SK-N-SH (cell line): ENCODE measurements around the gene PGBD2. TPM values are rescaled to one million over a fixed set of nuclear protein-coding genes. Genes with fewer than 3 reads are reported as not detected.

ENCODE experiments used
- CTCF ChIA-PET: fragments of 300-600, 350-600 bp; formaldehyde crosslinking; extraction: SDS; loops from one replicate; lab custom pipeline; 2021; lab: Yijun Ruan, JAX
- POLR2A ChIA-PET: fragments of 350-600 bp; sonication (Branson Sonifier 250); formaldehyde crosslinking; extraction: SDS; loops from one replicate; lab custom pipeline; 2020; ENCODE audit warnings: antibody characterized with exemption, inconsistent platforms; lab: Yijun Ruan, JAX
- DNase-seq: peaks from one replicate; pipeline ENCODE4 v3.0.0; 2012
- H2AFZ ChIP-seq: fragments of 200-600 bp; sonication (generic); 2 replicates; pipeline ENCODE4 v1.8.1; 2016; ENCODE audit warnings: antibody characterized with exemption, mild to moderate bottlenecking, low read depth
- H3F3A ChIP-seq: fragments of 200-600 bp; sonication (generic); replicated peaks from 2 replicates; pipeline ENCODE3; 2016; ENCODE audit warnings: antibody characterized with exemption, mild to moderate bottlenecking; ENCODE audit not compliant: insufficient read depth
- H3K27ac ChIP-seq, 2 experiments: fragments of 200-500 bp in 1 of 2; fragments of 200-600 bp in 1 of 2; sonication (Bioruptor generic) in 1 of 2; sonication (generic), shearing (Covaris generic) in 1 of 2; 2 replicates each; pipeline versions ENCODE4 v1.5.1 to v1.6.1; 2014 to 2016; ENCODE audit warnings: low read depth in 2 of 2, inconsistent platforms in 1 of 2, low read length in 1 of 2, mild to moderate bottlenecking in 1 of 2, mixed read lengths in 1 of 2
- H3K27me3 ChIP-seq: fragments of 200-600 bp; sonication (generic), shearing (Covaris generic); 2 replicates; pipeline ENCODE4 v1.6.1; 2016; ENCODE audit warnings: mixed run types; ENCODE audit not compliant: insufficient read depth
- H3K36me3 ChIP-seq, 2 experiments: fragments of 200-500 bp in 1 of 2; fragments of 200-600 bp in 1 of 2; sonication (Bioruptor generic) in 1 of 2; sonication (generic) in 1 of 2; replicated peaks in 1 of 2; 2 replicates each; pipeline versions ENCODE3 to v1.5.1; 2014 to 2016; ENCODE audit warnings: low read length in 1 of 2, mild to moderate bottlenecking in 1 of 2; ENCODE audit not compliant: insufficient read depth in 2 of 2, control insufficient read depth in 1 of 2
- H3K4me1 ChIP-seq, 2 experiments: fragments of 200-500 bp in 1 of 2; fragments of 200-600 bp in 1 of 2; sonication (Bioruptor generic) in 1 of 2; sonication (generic), shearing (Covaris generic) in 1 of 2; 2 replicates each; pipeline versions ENCODE4 v1.5.1 to v1.6.1; 2014 to 2016; ENCODE audit warnings: low read depth in 1 of 2, low read length in 1 of 2, mixed run types in 1 of 2; ENCODE audit not compliant: insufficient read depth in 2 of 2, control insufficient read depth in 1 of 2
- H3K4me2 ChIP-seq: fragments of 200-600 bp; sonication (generic), shearing (Covaris generic); 2 replicates; pipeline ENCODE4 v1.6.1; 2017; ENCODE audit warnings: mixed run types
- H3K4me3 ChIP-seq, 2 experiments: fragments of 200-500 bp in 1 of 2; fragments of 200-600 bp in 1 of 2; sonication (Bioruptor generic) in 1 of 2; sonication (generic), shearing (Covaris generic) in 1 of 2; 2 replicates each; pipeline versions ENCODE4 v1.5.1 to v1.8.1; 2014 to 2016; ENCODE audit warnings: low read depth in 2 of 2, inconsistent platforms in 1 of 2, low read length in 1 of 2, mild to moderate bottlenecking in 1 of 2, mixed read lengths in 1 of 2, moderate library complexity in 1 of 2
- H3K79me2 ChIP-seq: fragments of 200-600 bp; sonication (generic); 2 replicates; pipeline ENCODE4 v1.8.1; 2017; ENCODE audit warnings: mild to moderate bottlenecking; ENCODE audit not compliant: insufficient read depth
- H3K9ac ChIP-seq: fragments of 200-600 bp; sonication (generic); 2 replicates; pipeline ENCODE4 v1.6.1; 2017; ENCODE audit warnings: mixed run types
- H3K9me2 ChIP-seq: fragments of 200-600 bp; sonication (generic); 2 replicates; pipeline ENCODE4 v1.6.1; 2017; ENCODE audit warnings: mixed run types
- H3K9me3 ChIP-seq: fragments of 200-600 bp; sonication (generic); 2 replicates; pipeline ENCODE4 v1.6.1; 2017; ENCODE audit warnings: mixed run types, mild to moderate bottlenecking, moderate library complexity
- H4K20me1 ChIP-seq: fragments of 200-600 bp; sonication (generic); 2 replicates; pipeline ENCODE4 v1.6.1; 2017; ENCODE audit warnings: mild to moderate bottlenecking, mixed run types; ENCODE audit not compliant: insufficient read depth
- CHD2 ChIP-seq: fragments of 150-350 bp; IDR thresholded peaks from 2 replicates; pipeline ENCODE4 v1.6.1; 2018; ENCODE audit warnings: low read length; ENCODE audit not compliant: partially characterized antibody
- FOXJ3 ChIP-seq: sonication (generic); formaldehyde crosslinking; IDR thresholded peaks from 2 replicates; pipeline ENCODE4 v1.5.1; 2020; ENCODE audit warnings: mild to moderate bottlenecking, missing genetic modification reagents
- FOXM1 ChIP-seq: IDR thresholded peaks from 2 replicates; pipeline ENCODE4 v1.4.0; 2012; ENCODE audit warnings: low read depth, mild to moderate bottlenecking
- GABPA ChIP-seq: IDR thresholded peaks from 2 replicates; pipeline ENCODE4 v1.4.0; 2012; ENCODE audit warnings: low read depth, mild to moderate bottlenecking
- GATA2 ChIP-seq: sonication (generic); formaldehyde crosslinking; IDR thresholded peaks from 2 replicates; pipeline ENCODE4 v1.5.0; 2020; ENCODE audit warnings: mild to moderate bottlenecking, missing genetic modification reagents
- JUND ChIP-seq: IDR thresholded peaks from 2 replicates; pipeline ENCODE4 v1.4.0; 2012
- MEF2A ChIP-seq: IDR thresholded peaks from 2 replicates; pipeline ENCODE4 v1.4.0; 2012; ENCODE audit warnings: low read depth, borderline replicate concordance
- NFIC ChIP-seq: IDR thresholded peaks from 2 replicates; pipeline ENCODE4 v1.4.0; 2012; ENCODE audit warnings: borderline replicate concordance
- RAD21 ChIP-seq: IDR thresholded peaks from 2 replicates; pipeline ENCODE4 v1.6.1; 2012; ENCODE audit warnings: mild to moderate bottlenecking, low read length
- REST ChIP-seq: IDR thresholded peaks from 2 replicates; pipeline ENCODE4 v1.6.1; 2012; ENCODE audit warnings: mild to moderate bottlenecking, low read depth, low read length, moderate library complexity
- RXRA ChIP-seq: IDR thresholded peaks from 2 replicates; pipeline ENCODE4 v1.4.0; 2012; ENCODE audit warnings: low read depth, mild to moderate bottlenecking, borderline replicate concordance
- SIN3A ChIP-seq: IDR thresholded peaks from 2 replicates; pipeline ENCODE4 v1.6.1; 2012; ENCODE audit warnings: low read depth, mild to moderate bottlenecking, low read length, moderate library complexity, borderline replicate concordance
- SMC3 ChIP-seq: IDR thresholded peaks from 2 replicates; pipeline ENCODE4 v1.6.1; 2012; ENCODE audit warnings: low read depth, low read length, improper control_type of control experiment
- TCF12 ChIP-seq: IDR thresholded peaks from 2 replicates; pipeline ENCODE4 v1.4.0; 2012
- TEAD4 ChIP-seq: IDR thresholded peaks from 2 replicates; pipeline ENCODE4 v1.4.0; 2012; ENCODE audit warnings: mild to moderate bottlenecking, borderline replicate concordance; ENCODE audit not compliant: insufficient read depth
- USF2 ChIP-seq: fragments of 150-350 bp; IDR thresholded peaks from 2 replicates; pipeline ENCODE4 v1.6.1; 2017; ENCODE audit warnings: antibody characterized with exemption, low read length, low read depth, borderline replicate concordance
- WGBS: methylation state at CpG from one replicate; pipeline ENCODE4 v1.1.6; 2017; ENCODE audit warnings: low lambda C conversion rate; 5-methylcytosine and 5-hydroxymethylcytosine counted together
- polyA plus RNA-seq, 3 experiments: library from polyadenylated mRNA; depleted of rRNA; stranded (reverse); fragments of >200 nt; gene quantifications; 2 replicates each; pipeline ENCODE4 v1.2.3, GENCODE V29; 2012
- TF ChIP-seq, protein P1 (sequence below): fragments of 200-600 bp; sonication (generic); IDR thresholded peaks from 2 replicates; pipeline ENCODE4 v1.6.1; 2017; ENCODE audit warnings: antibody characterized with exemption, mild to moderate bottlenecking, moderate library complexity

Gene PGBD2
- polyA plus RNA-seq, 1 of the 3 experiments (the other 2 are of a cell fraction): 6.4 TPM

GRCh38 chr1:248873409-248873992 lies 32.5 kb upstream of the PGBD2 start (continued):
- no peak for TF ChIP-seq JUND
- no peak for TF ChIP-seq MEF2A
- TF ChIP-seq FOXM1: no peak
- no peak for TF ChIP-seq RAD21
- peak; percentile 6; the same call in 1 of the 2 replicates for TF ChIP-seq NFIC
- TF ChIP-seq REST: 0 out of 2 replicates have a peak, but pooled peaks have one; percentile 12
- TF ChIP-seq SIN3A: peak; percentile 37; the same call in 1 of the 2 replicates
- 0 out of 2 replicates have a peak, but pooled peaks have one; percentile 7 for TF ChIP-seq GABPA

- Histone ChIP-seq H3K36me3 (no peaks in the 10 kb centered on the region), H3K4me2 (peak overlapping the region; percentile 95; the same call in 1 of the 2 replicates), H3K79me2 (no peaks in the 10 kb centered on the region), H3K4me3 (peak overlapping the region; percentile 77 to 99), H3F3A (peaks cover 35% of the 10 kb centered on the region), H3K9me3 (no peaks in the 10 kb centered on the region), H3K9me2 (no peaks in the 10 kb centered on the region), H2AFZ (no peak overlapping the region), H4K20me1 (no peaks in the 10 kb centered on the region; the same call in 1 of the 2 replicates), H3K27me3 (no peaks in the 10 kb centered on the region), H3K4me1 (peaks cover 0 to 5% of the 10 kb centered on the region in 2 experiments; a peak in 2 of 4 replicates), H3K9ac (peak overlapping the region; percentile 97; the same call in 1 of the 2 replicates), H3K27ac (peak overlapping the region; percentile 86 to 99)
- POLR2A ChIA-PET: interaction anchor here (1.2 to 3.1 kb wide), 4 partner anchors 11 to 48 kb away, joined by 3 to 18 read pairs (median 7); partner anchors contain the start of genes SH3BP5L, ZNF672 and ZNF692
- peak; percentile 67 for DNase-seq
- CTCF ChIA-PET: interaction anchor here (0.8 to 4.3 kb wide), 6 partner anchors 8 to 52 kb away, joined by 3 to 19 read pairs (median 5); partner anchors contain the start of genes PGBD2 and ZNF692
- 2% methylated on average over 22 of the region's 23 CpGs for WGBS
- TF ChIP-seq CHD2 (peak; percentile 54), GABPA (peak; percentile 19; the same call in 1 of the 2 replicates), USF2 (no peak), TEAD4 (no peak), FOXJ3 (CRISPR knock-in tag) (no peak), FOXM1 (no peak), REST (0 out of 2 replicates have a peak, but pooled peaks have one; percentile 32), MEF2A (no peak), SIN3A (no peak), TCF12 (peak; percentile 22; the same call in 1 of the 2 replicates), JUND (peak; percentile 41; the same call in 1 of the 2 replicates), RXRA (0 out of 2 replicates have a peak, but pooled peaks have one; percentile 29), GATA2 (no peak), SMC3 (no peak), NFIC (no peak; the same call in 1 of the 2 replicates)
- TF ChIP-seq, protein P1, sequence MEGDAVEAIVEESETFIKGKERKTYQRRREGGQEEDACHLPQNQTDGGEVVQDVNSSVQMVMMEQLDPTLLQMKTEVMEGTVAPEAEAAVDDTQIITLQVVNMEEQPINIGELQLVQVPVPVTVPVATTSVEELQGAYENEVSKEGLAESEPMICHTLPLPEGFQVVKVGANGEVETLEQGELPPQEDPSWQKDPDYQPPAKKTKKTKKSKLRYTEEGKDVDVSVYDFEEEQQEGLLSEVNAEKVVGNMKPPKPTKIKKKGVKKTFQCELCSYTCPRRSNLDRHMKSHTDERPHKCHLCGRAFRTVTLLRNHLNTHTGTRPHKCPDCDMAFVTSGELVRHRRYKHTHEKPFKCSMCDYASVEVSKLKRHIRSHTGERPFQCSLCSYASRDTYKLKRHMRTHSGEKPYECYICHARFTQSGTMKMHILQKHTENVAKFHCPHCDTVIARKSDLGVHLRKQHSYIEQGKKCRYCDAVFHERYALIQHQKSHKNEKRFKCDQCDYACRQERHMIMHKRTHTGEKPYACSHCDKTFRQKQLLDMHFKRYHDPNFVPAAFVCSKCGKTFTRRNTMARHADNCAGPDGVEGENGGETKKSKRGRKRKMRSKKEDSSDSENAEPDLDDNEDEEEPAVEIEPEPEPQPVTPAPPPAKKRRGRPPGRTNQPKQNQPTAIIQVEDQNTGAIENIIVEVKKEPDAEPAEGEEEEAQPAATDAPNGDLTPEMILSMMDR: no peak
These were observed 32.0 kb upstream of the PGBD2 start for GRCh38 chr1:248873993-248874533.
